Upper lobe of left lung (tissue), 4 donors: ENCODE measurements around the gene SPOCK1.

Experiments used
- CTCF ChIP-seq, 6 experiments: fragments of 450-650 bp in 4 of 6; fragments of 200-600 bp in 2 of 6; sonication (generic) in 2 of 6; IDR thresholded peaks; one replicate each; pipeline ENCODE4 v1.5.1; 2016 to 2019; ENCODE audit warnings: antibody characterized with exemption in 6 of 6
- POLR2A ChIP-seq, 4 donors: fragments of 450-650 bp; IDR thresholded peaks; one replicate each; pipeline ENCODE4 v1.5.1; 2016 to 2017; ENCODE audit warnings: antibody characterized with exemption in 4 of 4, mild to moderate bottlenecking in 2 of 4
- POLR2AphosphoS5 ChIP-seq, 2 donors: sonication (generic); formaldehyde crosslinking; IDR thresholded peaks; one replicate each; pipeline ENCODE4 v1.5.1; 2017; ENCODE audit warnings: antibody characterized with exemption in 2 of 2

GRCh38 chr5:136994154-136994553 is 505.0 kb downstream of the SPOCK1 start:
- TF ChIP-seq POLR2AphosphoS5 (IDR thresholded peaks at IDR 0.05) (no peak), CTCF (IDR thresholded peaks at IDR 0.05) (no peak), POLR2A (IDR thresholded peaks at IDR 0.05) (no peak)
